Esophagus muscularis mucosa (tissue), 4 donors: ENCODE results near the gene PIP4K2B.

Experiments
- CTCF ChIP-seq, 3 experiments: fragments of 200-600 bp in 2 of 3; fragments of 450-650 bp in 1 of 3; sonication (generic) in 2 of 3; IDR thresholded peaks; one replicate each; pipeline ENCODE4 v1.5.1; 2017 to 2019; ENCODE audit warnings: antibody characterized with exemption in 3 of 3, mild to moderate bottlenecking in 2 of 3, moderate library complexity in 1 of 3
- EP300 ChIP-seq: sonication (generic); formaldehyde crosslinking; IDR thresholded peaks from one replicate; pipeline ENCODE4 v1.6.1; 2017; ENCODE audit warnings: antibody characterized with exemption
- POLR2A ChIP-seq: fragments of 450-650 bp; IDR thresholded peaks from one replicate; pipeline ENCODE4 v1.6.1; 2017; ENCODE audit warnings: antibody characterized with exemption, moderate library complexity, mild to moderate bottlenecking, low read depth
- POLR2AphosphoS5 ChIP-seq, 2 donors: sonication (generic); formaldehyde crosslinking; IDR thresholded peaks; one replicate each; pipeline ENCODE4 v1.6.1; 2017; ENCODE audit warnings: antibody characterized with exemption in 2 of 2

- TF ChIP-seq POLR2A = no peak
- no peak for TF ChIP-seq CTCF (IDR thresholded peaks at IDR 0.05)
- TF ChIP-seq EP300 = no peak
- no peak for TF ChIP-seq POLR2AphosphoS5 (IDR thresholded peaks at IDR 0.05)
Observed at GRCh38 chr17:38745545-38745944, 53.8 kb downstream of the PIP4K2B start.
